NB4 (cell line): ENCODE data around the gene CHERP.

Experiments used
- MYC ChIP-seq: IDR thresholded peaks from 2 replicates; pipeline ENCODE4 v1.6.1; 2011; ENCODE audit warnings: low read depth, low read length
- POLR2A ChIP-seq: IDR thresholded peaks from 2 replicates; pipeline ENCODE4 v1.6.1; 2011; ENCODE audit warnings: mild to moderate bottlenecking; ENCODE audit not compliant: insufficient read length; ENCODE audit errors: extremely low read depth
- TF ChIP-seq, protein P1 (sequence below): IDR thresholded peaks from one replicate; pipeline ENCODE4 v1.5.1; 2012; ENCODE audit warnings: low read depth, low read length
- TF ChIP-seq, protein P2 (sequence below): IDR thresholded peaks from 2 replicates; pipeline ENCODE4 v1.6.1; 2011; ENCODE audit warnings: low read depth, low read length

DNA sequence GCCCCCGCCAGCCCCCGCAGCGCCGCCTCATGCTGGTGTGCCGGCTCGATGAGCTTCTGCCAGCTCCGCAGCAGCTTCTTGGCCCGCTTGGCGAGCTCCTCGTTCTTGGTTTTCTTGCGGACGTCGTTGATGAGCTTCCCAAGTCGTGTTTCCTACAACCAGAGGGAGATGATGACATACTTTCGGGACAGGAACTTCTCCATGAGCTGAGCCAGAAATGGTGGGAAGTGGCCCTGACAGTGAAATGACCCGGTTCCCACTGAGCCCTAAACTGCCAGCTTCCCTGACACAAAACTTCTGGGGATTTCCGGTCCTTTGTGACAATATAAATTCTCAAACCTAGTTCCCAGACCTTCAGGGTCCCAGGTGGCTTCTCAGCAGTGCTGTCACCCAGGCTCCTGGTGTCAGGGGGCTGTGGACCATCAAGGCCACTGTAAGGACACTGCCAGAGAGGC is 35.3 kb upstream of the CHERP start:
- TF ChIP-seq, protein P1, sequence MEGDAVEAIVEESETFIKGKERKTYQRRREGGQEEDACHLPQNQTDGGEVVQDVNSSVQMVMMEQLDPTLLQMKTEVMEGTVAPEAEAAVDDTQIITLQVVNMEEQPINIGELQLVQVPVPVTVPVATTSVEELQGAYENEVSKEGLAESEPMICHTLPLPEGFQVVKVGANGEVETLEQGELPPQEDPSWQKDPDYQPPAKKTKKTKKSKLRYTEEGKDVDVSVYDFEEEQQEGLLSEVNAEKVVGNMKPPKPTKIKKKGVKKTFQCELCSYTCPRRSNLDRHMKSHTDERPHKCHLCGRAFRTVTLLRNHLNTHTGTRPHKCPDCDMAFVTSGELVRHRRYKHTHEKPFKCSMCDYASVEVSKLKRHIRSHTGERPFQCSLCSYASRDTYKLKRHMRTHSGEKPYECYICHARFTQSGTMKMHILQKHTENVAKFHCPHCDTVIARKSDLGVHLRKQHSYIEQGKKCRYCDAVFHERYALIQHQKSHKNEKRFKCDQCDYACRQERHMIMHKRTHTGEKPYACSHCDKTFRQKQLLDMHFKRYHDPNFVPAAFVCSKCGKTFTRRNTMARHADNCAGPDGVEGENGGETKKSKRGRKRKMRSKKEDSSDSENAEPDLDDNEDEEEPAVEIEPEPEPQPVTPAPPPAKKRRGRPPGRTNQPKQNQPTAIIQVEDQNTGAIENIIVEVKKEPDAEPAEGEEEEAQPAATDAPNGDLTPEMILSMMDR = no peak
- TF ChIP-seq POLR2A (no peak), MYC (no peak)
- TF ChIP-seq, protein P2, sequence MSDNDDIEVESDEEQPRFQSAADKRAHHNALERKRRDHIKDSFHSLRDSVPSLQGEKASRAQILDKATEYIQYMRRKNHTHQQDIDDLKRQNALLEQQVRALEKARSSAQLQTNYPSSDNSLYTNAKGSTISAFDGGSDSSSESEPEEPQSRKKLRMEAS = no peak
